SK-N-SH treated with all-trans-retinoic acid at 6 μM for 48 hours (cell line): Measurements from ENCODE around the gene PXDC1.

Experiments
- ATAC-seq: fragments of 200-7000 bp; cut with Tn5 transposase; 3 replicates; pipeline ENCODE4 v1.9.1; 2020; ENCODE audit warnings: mild to moderate bottlenecking, moderate library complexity
- ARNTL ChIP-seq: fragments of 450-650 bp; formaldehyde crosslinking; IDR thresholded peaks from 2 replicates; pipeline ENCODE4 v1.5.0; 2020; ENCODE audit warnings: low read depth, mild to moderate bottlenecking, moderate library complexity, borderline replicate concordance
- BACH2 ChIP-seq: fragments of 250-450 bp; sonication (Bioruptor Pico); IDR thresholded peaks from 2 replicates; pipeline ENCODE4 v1.9.0; 2021; ENCODE audit warnings: mild to moderate bottlenecking, borderline replicate concordance
- CSDC2 ChIP-seq: fragments of 250-450 bp; sonication (Bioruptor Pico); IDR thresholded peaks from 2 replicates; pipeline ENCODE4 v1.5.0; 2020; ENCODE audit warnings: mild to moderate bottlenecking, moderate library complexity
- ESRRG ChIP-seq: fragments of 250-450 bp; sonication (Bioruptor Pico); IDR thresholded peaks from 2 replicates; pipeline ENCODE4 v1.6.1; 2021; ENCODE audit warnings: mild to moderate bottlenecking
- GLIS3 ChIP-seq: fragments of 250-450 bp; sonication (Bioruptor Pico); IDR thresholded peaks from 2 replicates; pipeline ENCODE4 v1.5.0; 2020; ENCODE audit warnings: mild to moderate bottlenecking, moderate library complexity
- ISL1 ChIP-seq: fragments of 250-450 bp; sonication (Bioruptor Pico); IDR thresholded peaks from 2 replicates; pipeline ENCODE4 v2.1.2; 2022; ENCODE audit warnings: mild to moderate bottlenecking, moderate library complexity
- OSR1 ChIP-seq: fragments of 250-450 bp; sonication (Bioruptor Pico); IDR thresholded peaks from 2 replicates; pipeline ENCODE4 v1.8.0; 2022; ENCODE audit warnings: moderate library complexity, mild to moderate bottlenecking, inconsistent platforms
- PPARA ChIP-seq: fragments of 250-450 bp; sonication (Bioruptor Pico); IDR thresholded peaks from 2 replicates; pipeline ENCODE4 v1.5.0; 2020; ENCODE audit warnings: mild to moderate bottlenecking, borderline replicate concordance
- SNAI2 ChIP-seq: fragments of 250-450 bp; sonication (Bioruptor Pico); IDR thresholded peaks from 2 replicates; pipeline ENCODE4 v1.5.0; 2020; ENCODE audit warnings: mild to moderate bottlenecking, moderate library complexity
- TCF4 ChIP-seq: fragments of 250-450 bp; sonication (Bioruptor Pico); IDR thresholded peaks from 2 replicates; pipeline ENCODE4 v1.8.0; 2021; ENCODE audit warnings: mild to moderate bottlenecking, moderate library complexity, borderline replicate concordance
- TOX ChIP-seq: fragments of 250-450 bp; sonication (Bioruptor Pico); IDR thresholded peaks from 2 replicates; pipeline ENCODE4 v1.8.0; 2021; ENCODE audit warnings: mild to moderate bottlenecking, moderate library complexity, borderline replicate concordance
- ZC3H10 ChIP-seq: fragments of 250-450 bp; sonication (Bioruptor Pico); IDR thresholded peaks from 2 replicates; pipeline ENCODE4 v1.5.1; 2021; ENCODE audit warnings: mild to moderate bottlenecking, moderate library complexity
- ZFP3 ChIP-seq: fragments of 250-450 bp; sonication (Bioruptor Pico); IDR thresholded peaks from 2 replicates; pipeline ENCODE4 v1.5.0; 2020; ENCODE audit warnings: mild to moderate bottlenecking, moderate library complexity
- ZFP30 ChIP-seq: fragments of 450-650 bp; formaldehyde crosslinking; IDR thresholded peaks from 2 replicates; pipeline ENCODE4 v1.5.0; 2022; ENCODE audit warnings: mild to moderate bottlenecking, moderate library complexity
- ZNF565 ChIP-seq: fragments of 450-650 bp; formaldehyde crosslinking; conservative IDR thresholded peaks from 2 replicates; pipeline ENCODE4 v1.5.0; 2020; ENCODE audit warnings: low read depth, mild to moderate bottlenecking, moderate library complexity
- ZNF70 ChIP-seq: fragments of 450-650 bp; formaldehyde crosslinking; IDR thresholded peaks from 2 replicates; pipeline ENCODE4 v1.5.0; 2020; ENCODE audit warnings: mild to moderate bottlenecking, moderate library complexity
- ZNF8 ChIP-seq: fragments of 450-650 bp; formaldehyde crosslinking; IDR thresholded peaks from 2 replicates; pipeline ENCODE4 v1.5.0; 2020; ENCODE audit warnings: mild to moderate bottlenecking, moderate library complexity
- TF ChIP-seq, protein P1 (sequence below): fragments of 250-450 bp; sonication (Bioruptor Pico); IDR thresholded peaks from 2 replicates; pipeline ENCODE4 v1.8.0; 2021; ENCODE audit warnings: low read depth, mild to moderate bottlenecking, moderate library complexity, borderline replicate concordance
- TF ChIP-seq, protein P2 (sequence below): fragments of 250-450 bp; sonication (Bioruptor Pico); IDR thresholded peaks from 2 replicates; pipeline ENCODE4 v1.5.0; 2020; ENCODE audit warnings: mild to moderate bottlenecking, moderate library complexity
- TF ChIP-seq, protein P3 (sequence below): fragments of 250-450 bp; sonication (Bioruptor Pico); IDR thresholded peaks from 2 replicates; pipeline ENCODE4 v1.5.1; 2020; ENCODE audit warnings: low read depth, mild to moderate bottlenecking, moderate library complexity
- TF ChIP-seq, protein P4 (sequence below): fragments of 250-450 bp; sonication (Bioruptor Pico); IDR thresholded peaks from 2 replicates; pipeline ENCODE4 v1.5.1; 2021; ENCODE audit warnings: mild to moderate bottlenecking, moderate library complexity
- TF ChIP-seq, protein P5 (sequence below): fragments of 250-450 bp; sonication (Bioruptor Pico); IDR thresholded peaks from 2 replicates; pipeline ENCODE4 v1.8.0; 2020; ENCODE audit warnings: mild to moderate bottlenecking, moderate library complexity, borderline replicate concordance

PXDC1 gene

DNA sequence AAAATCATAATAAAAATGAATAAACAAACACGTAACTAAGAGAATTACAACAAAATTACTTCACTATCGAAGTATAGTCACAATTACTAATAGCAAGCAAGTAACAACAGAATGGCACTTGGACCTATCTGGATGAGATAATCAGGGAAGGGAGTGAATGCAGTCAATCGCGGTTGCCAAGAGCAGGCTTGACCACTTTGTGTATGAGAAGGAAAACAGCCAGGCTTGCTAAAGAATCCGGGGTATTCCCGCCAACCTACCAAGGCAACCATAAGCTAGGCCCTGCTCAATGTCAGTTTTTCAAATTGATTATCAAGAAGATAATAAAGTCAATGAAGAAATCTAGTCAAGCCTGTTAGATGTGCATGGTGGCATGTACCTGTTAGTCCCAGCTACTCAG, 39.7 kb downstream of the PXDC1 start:
- ATAC-seq = no peak
- TF ChIP-seq BACH2 (CRISPR knock-in tag) = no peak
- no peak for TF ChIP-seq ZNF565 (CRISPR knock-in tag)
- no peak for TF ChIP-seq TCF4 (CRISPR knock-in tag)
- TF ChIP-seq ESRRG (CRISPR knock-in tag) = no peak
- TF ChIP-seq ZNF8 = no peak
- TF ChIP-seq ZFP3 (CRISPR knock-in tag) = no peak
- TF ChIP-seq ISL1 (CRISPR knock-in tag) = no peak
- TF ChIP-seq GLIS3 (CRISPR knock-in tag) = no peak
- TF ChIP-seq, protein P1, sequence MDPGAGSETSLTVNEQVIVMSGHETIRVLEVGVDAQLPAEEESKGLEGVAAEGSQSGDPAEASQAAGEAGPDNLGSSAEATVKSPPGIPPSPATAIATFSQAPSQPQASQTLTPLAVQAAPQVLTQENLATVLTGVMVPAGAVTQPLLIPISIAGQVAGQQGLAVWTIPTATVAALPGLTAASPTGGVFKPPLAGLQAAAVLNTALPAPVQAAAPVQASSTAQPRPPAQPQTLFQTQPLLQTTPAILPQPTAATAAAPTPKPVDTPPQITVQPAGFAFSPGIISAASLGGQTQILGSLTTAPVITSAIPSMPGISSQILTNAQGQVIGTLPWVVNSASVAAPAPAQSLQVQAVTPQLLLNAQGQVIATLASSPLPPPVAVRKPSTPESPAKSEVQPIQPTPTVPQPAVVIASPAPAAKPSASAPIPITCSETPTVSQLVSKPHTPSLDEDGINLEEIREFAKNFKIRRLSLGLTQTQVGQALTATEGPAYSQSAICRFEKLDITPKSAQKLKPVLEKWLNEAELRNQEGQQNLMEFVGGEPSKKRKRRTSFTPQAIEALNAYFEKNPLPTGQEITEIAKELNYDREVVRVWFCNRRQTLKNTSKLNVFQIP (CRISPR knock-in tag) = no peak
- TF ChIP-seq, protein P2, sequence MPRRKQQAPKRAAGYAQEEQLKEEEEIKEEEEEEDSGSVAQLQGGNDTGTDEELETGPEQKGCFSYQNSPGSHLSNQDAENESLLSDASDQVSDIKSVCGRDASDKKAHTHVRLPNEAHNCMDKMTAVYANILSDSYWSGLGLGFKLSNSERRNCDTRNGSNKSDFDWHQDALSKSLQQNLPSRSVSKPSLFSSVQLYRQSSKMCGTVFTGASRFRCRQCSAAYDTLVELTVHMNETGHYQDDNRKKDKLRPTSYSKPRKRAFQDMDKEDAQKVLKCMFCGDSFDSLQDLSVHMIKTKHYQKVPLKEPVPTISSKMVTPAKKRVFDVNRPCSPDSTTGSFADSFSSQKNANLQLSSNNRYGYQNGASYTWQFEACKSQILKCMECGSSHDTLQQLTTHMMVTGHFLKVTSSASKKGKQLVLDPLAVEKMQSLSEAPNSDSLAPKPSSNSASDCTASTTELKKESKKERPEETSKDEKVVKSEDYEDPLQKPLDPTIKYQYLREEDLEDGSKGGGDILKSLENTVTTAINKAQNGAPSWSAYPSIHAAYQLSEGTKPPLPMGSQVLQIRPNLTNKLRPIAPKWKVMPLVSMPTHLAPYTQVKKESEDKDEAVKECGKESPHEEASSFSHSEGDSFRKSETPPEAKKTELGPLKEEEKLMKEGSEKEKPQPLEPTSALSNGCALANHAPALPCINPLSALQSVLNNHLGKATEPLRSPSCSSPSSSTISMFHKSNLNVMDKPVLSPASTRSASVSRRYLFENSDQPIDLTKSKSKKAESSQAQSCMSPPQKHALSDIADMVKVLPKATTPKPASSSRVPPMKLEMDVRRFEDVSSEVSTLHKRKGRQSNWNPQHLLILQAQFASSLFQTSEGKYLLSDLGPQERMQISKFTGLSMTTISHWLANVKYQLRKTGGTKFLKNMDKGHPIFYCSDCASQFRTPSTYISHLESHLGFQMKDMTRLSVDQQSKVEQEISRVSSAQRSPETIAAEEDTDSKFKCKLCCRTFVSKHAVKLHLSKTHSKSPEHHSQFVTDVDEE (CRISPR knock-in tag) = no peak

DNA sequence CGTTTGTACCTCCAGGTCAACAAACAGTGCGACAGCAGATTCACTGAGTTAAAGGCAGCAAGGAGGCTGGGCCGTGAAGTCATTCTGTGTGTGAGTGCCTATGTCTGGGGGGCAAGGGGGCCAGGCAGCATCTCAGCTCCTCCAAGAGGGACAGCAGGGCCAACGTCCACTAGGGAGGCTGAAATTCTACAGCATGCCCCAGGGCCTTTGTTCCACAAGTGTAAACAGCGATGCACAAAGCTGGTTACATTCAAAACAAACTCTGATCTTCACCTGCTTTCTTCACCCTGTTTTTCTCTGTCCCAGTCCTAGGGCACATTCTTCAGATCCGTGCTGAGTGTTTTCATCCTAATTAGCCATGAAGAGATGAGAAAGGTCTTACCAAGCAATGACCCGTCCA, 41.1 kb downstream of the PXDC1 start:
- ATAC-seq = no peak
- TF ChIP-seq ZC3H10 (CRISPR knock-in tag) (no peak), ZFP30 (no peak), TOX (CRISPR knock-in tag) (no peak), ARNTL (CRISPR knock-in tag) (no peak), ZNF565 (CRISPR knock-in tag) (no peak), TCF4 (CRISPR knock-in tag) (no peak), GLIS3 (CRISPR knock-in tag) (no peak), SNAI2 (no peak), PPARA (no peak), ZFP3 (CRISPR knock-in tag) (no peak), CSDC2 (CRISPR knock-in tag) (no peak), ZNF8 (no peak), ESRRG (CRISPR knock-in tag) (no peak)
- TF ChIP-seq, protein P1 (CRISPR knock-in tag) = no peak
- TF ChIP-seq, protein P3, sequence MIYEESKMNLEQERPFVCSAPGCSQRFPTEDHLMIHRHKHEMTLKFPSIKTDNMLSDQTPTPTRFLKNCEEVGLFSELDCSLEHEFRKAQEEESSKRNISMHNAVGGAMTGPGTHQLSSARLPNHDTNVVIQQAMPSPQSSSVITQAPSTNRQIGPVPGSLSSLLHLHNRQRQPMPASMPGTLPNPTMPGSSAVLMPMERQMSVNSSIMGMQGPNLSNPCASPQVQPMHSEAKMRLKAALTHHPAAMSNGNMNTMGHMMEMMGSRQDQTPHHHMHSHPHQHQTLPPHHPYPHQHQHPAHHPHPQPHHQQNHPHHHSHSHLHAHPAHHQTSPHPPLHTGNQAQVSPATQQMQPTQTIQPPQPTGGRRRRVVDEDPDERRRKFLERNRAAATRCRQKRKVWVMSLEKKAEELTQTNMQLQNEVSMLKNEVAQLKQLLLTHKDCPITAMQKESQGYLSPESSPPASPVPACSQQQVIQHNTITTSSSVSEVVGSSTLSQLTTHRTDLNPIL (CRISPR knock-in tag) = no peak

DNA sequence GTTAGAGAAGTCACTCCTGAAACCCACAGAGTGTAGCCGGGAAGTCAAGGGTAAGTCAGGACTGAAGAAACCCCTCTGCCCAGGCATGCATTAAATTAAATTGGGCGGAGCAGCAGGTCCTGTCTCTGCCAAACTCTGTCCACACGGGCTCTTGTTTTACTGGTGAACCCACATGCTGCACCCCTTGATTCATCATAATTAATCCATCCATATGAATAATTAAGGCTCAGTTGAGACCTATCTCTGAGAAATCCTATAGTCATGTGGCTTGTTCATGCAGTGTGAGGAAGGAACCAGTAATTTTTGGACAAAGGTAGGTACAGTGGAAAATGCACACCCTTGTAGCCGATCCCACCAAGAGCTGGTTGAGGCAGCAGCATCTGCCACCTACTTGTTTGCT, 43.0 kb downstream of the PXDC1 start:
- TF ChIP-seq ESRRG (CRISPR knock-in tag) = no peak
- ATAC-seq = no peak

DNA sequence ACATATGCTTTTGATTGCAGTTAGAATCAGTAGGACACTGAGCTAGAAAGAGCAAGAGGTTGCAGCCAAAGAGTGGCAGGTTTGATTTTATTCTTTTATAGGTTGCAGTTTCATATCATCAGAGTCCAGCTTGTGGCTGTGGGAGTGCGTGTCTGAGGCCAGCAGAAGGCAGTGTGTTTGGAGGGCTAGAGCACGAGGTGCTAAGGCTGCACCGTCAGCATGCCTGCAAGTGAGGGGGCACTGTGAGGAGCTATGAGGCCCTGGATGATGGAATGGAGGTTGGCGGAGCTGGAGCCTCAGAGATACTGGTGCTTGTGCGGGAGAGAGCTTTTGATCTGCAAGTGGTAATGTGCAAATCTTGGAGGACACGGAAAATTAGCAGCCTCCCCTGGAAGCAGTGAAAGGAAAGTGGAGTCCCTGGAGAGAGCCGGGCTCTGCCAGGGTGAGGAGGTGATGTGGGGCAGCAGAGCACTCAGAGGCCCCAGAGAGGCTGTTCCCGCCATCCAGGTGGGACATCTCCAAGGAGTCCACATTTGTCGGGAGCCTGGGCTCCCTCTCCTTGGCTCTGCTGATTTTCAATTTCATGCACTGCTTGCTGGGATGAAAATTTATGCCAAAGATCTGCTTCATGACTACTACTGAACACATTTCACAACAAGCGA, 43.6 kb downstream of the PXDC1 start:
- no peak for ATAC-seq
- TF ChIP-seq GLIS3 (CRISPR knock-in tag) = no peak
- no peak for TF ChIP-seq BACH2 (CRISPR knock-in tag)
- TF ChIP-seq, protein P4, sequence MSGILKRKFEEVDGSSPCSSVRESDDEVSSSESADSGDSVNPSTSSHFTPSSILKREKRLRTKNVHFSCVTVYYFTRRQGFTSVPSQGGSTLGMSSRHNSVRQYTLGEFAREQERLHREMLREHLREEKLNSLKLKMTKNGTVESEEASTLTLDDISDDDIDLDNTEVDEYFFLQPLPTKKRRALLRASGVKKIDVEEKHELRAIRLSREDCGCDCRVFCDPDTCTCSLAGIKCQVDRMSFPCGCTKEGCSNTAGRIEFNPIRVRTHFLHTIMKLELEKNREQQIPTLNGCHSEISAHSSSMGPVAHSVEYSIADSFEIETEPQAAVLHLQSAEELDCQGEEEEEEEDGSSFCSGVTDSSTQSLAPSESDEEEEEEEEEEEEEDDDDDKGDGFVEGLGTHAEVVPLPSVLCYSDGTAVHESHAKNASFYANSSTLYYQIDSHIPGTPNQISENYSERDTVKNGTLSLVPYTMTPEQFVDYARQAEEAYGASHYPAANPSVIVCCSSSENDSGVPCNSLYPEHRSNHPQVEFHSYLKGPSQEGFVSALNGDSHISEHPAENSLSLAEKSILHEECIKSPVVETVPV (CRISPR knock-in tag) = no peak
- TF ChIP-seq PPARA = no peak
- no peak for TF ChIP-seq OSR1 (CRISPR knock-in tag)
- TF ChIP-seq TCF4 (CRISPR knock-in tag) = no peak
- no peak for TF ChIP-seq CSDC2 (CRISPR knock-in tag)
- TF ChIP-seq ZNF565 (CRISPR knock-in tag) = no peak
- TF ChIP-seq, protein P5, sequence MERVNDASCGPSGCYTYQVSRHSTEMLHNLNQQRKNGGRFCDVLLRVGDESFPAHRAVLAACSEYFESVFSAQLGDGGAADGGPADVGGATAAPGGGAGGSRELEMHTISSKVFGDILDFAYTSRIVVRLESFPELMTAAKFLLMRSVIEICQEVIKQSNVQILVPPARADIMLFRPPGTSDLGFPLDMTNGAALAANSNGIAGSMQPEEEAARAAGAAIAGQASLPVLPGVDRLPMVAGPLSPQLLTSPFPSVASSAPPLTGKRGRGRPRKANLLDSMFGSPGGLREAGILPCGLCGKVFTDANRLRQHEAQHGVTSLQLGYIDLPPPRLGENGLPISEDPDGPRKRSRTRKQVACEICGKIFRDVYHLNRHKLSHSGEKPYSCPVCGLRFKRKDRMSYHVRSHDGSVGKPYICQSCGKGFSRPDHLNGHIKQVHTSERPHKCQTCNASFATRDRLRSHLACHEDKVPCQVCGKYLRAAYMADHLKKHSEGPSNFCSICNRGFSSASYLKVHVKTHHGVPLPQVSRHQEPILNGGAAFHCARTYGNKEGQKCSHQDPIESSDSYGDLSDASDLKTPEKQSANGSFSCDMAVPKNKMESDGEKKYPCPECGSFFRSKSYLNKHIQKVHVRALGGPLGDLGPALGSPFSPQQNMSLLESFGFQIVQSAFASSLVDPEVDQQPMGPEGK = no peak
- TF ChIP-seq ZC3H10 (CRISPR knock-in tag) = no peak
- TF ChIP-seq, protein P1 (CRISPR knock-in tag) = no peak
- TF ChIP-seq ZNF8 = no peak
- no peak for TF ChIP-seq ZNF70
- no peak for TF ChIP-seq ISL1 (CRISPR knock-in tag)
- TF ChIP-seq SNAI2 = no peak
- TF ChIP-seq, all 23 proteins: peak for 0
